Suppressor macrophage treated with lipopolysaccharide for 1 hour (primary cell): ENCODE data around the gene KNDC1.
"Not testable (repeated sequence)": the region's sequence is repeated elsewhere in the genome, so short reads cannot be mapped to it uniquely, and the experiment has no call there.

Source experiments
- DNase-seq, 3 donors: peaks; one replicate each; pipeline ENCODE4 v3.0.0-alpha.2; 2020 to 2022

KNDC1 gene

GRCh38 chr10:133263674-133264073, 103.7 kb downstream of the KNDC1 start:
- DNase-seq: no peak

GRCh38 chr10:133264461-133264860, 104.4 kb downstream of the KNDC1 start:
- DNase-seq: peak; percentile 39 to 56 (median 51)

- not testable (repeated sequence) for DNase-seq
These were observed 105.0 kb downstream of the KNDC1 start for GRCh38 chr10:133265052-133265451.

GRCh38 chr10:133266056-133266795, 106.2 kb downstream of the KNDC1 start:
- DNase-seq: no peak

- no peak for DNase-seq
These were observed 107.3 kb downstream of the KNDC1 start for GRCh38 chr10:133267293-133267692.

GRCh38 chr10:133267829-133268228, 107.8 kb downstream of the KNDC1 start:
- DNase-seq: no peak

GRCh38 chr10:133268532-133268931, 108.5 kb downstream of the KNDC1 start:
- DNase-seq: no peak

- DNase-seq: no peak
These were observed 109.3 kb downstream of the KNDC1 start for GRCh38 chr10:133269367-133269766.

- DNase-seq: no peak
These were observed 110.2 kb downstream of the KNDC1 start for GRCh38 chr10:133270204-133270603.

GRCh38 chr10:133270773-133271297, 110.8 kb downstream of the KNDC1 start:
- DNase-seq: no peak

- DNase-seq: no peak
These were observed 111.7 kb downstream of the KNDC1 start for GRCh38 chr10:133271521-133272300.

- no peak for DNase-seq
These were observed 112.4 kb downstream of the KNDC1 start for GRCh38 chr10:133272301-133272963.

- DNase-seq: no peak
These were observed 113.0 kb downstream of the KNDC1 start for GRCh38 chr10:133272964-133273420.

GRCh38 chr10:133273534-133274143, 113.6 kb downstream of the KNDC1 start:
- DNase-seq: no peak

- peak; percentile 30 to 60 (median 54) for DNase-seq
These were observed 115.0 kb downstream of the KNDC1 start for GRCh38 chr10:133274751-133275683.

- peak; percentile 49 to 62 (median 50) for DNase-seq
These were observed 115.7 kb downstream of the KNDC1 start for GRCh38 chr10:133275684-133276092.
